Endothelial cell of umbilical vein (primary cell): ENCODE data around the gene TREML4. TPM values are rescaled to one million over a fixed set of nuclear protein-coding genes. Genes with fewer than 3 reads are reported as not detected.

Experiments
- BruUV-seq: library from RNA; stranded (reverse); fragments of 400-500 nt; replicated peaks from 2 replicates; lab custom pipeline; 2021; lab: Mats Ljungman, UMichigan
- CTCF ChIA-PET: fragments of 300-600, 350-600 bp; sonication (Branson Sonifier 250); formaldehyde crosslinking; loops from one replicate; lab custom pipeline; 2021; ENCODE audit warnings: antibody characterized with exemption, inconsistent platforms; lab: Charles Lee
- POLR2A ChIA-PET: fragments of 300-600, 350-600 bp; sonication (Branson Sonifier 250); formaldehyde crosslinking; loops from one replicate; lab custom pipeline; 2021; ENCODE audit warnings: antibody characterized with exemption, inconsistent platforms; lab: Charles Lee
- DNase-seq: peaks from one replicate; pipeline ENCODE4 v3.0.0-alpha.2; 2011; ENCODE audit warnings: low read depth, low spot score
- FAIRE-seq: peaks from 2 replicates; lab custom pipeline; 2011; peaks lifted over from hg19 to GRCh38; lab: Jason Lieb, UNC
- H2AFZ ChIP-seq: 2 replicates; pipeline ENCODE4 v1.6.0; 2012; ENCODE audit warnings: low read depth, low read length, control low read depth, inconsistent platforms
- H3K27ac ChIP-seq: 2 replicates; pipeline ENCODE4 v1.5.1; 2011; ENCODE audit warnings: low read depth, mild to moderate bottlenecking, control low read depth, low read length, moderate library complexity; ENCODE audit not compliant: insufficient read depth
- H3K27me3 ChIP-seq, 2 experiments: 2 replicates each; pipeline versions ENCODE4 v1.6.0 to v1.6.1; 2011; ENCODE audit warnings: low read length in 2 of 2, mixed read lengths in 1 of 2; ENCODE audit not compliant: control insufficient read depth in 2 of 2, insufficient read depth in 2 of 2
- H3K36me3 ChIP-seq, 2 experiments: 2 replicates in 1 of 2; 3 replicates in 1 of 2; pipeline ENCODE4 v1.5.1; 2011; ENCODE audit warnings: low read length in 2 of 2, mild to moderate bottlenecking in 1 of 2, moderate library complexity in 1 of 2; ENCODE audit not compliant: control insufficient read depth in 2 of 2, insufficient read depth in 2 of 2; ENCODE audit errors: extremely low read depth in 1 of 2
- H3K4me1 ChIP-seq: 3 replicates; pipeline ENCODE4 v1.5.1; 2011; ENCODE audit warnings: mild to moderate bottlenecking, low read length; ENCODE audit not compliant: control insufficient read depth, insufficient read depth; ENCODE audit errors: extremely low read depth
- H3K4me2 ChIP-seq: 2 replicates; pipeline ENCODE4 v1.6.1; 2011; ENCODE audit warnings: low read length, control low read depth, mixed read lengths; ENCODE audit not compliant: insufficient read depth
- H3K4me3 ChIP-seq, 3 experiments: fragments of 200-600 bp in 1 of 3; sonication (generic), shearing (Covaris generic) in 1 of 3; replicated peaks in 1 of 3; 2 replicates each; pipeline ENCODE4 v1.5.1; 2011 to 2016; ENCODE audit warnings: control low read depth in 3 of 3, low read length in 3 of 3, mild to moderate bottlenecking in 2 of 3, inconsistent platforms in 1 of 3, low read depth in 1 of 3, moderate library complexity in 1 of 3; ENCODE audit not compliant: insufficient read depth in 1 of 3
- H3K79me2 ChIP-seq: 2 replicates; pipeline ENCODE4 v1.6.0; 2012; ENCODE audit warnings: low read length, inconsistent platforms; ENCODE audit not compliant: control insufficient read depth, insufficient read depth
- H3K9ac ChIP-seq: replicated peaks from 2 replicates; pipeline ENCODE3; 2011; ENCODE audit warnings: low read length, control low read depth; ENCODE audit not compliant: insufficient read depth; ENCODE audit errors: extremely low read depth
- H3K9me1 ChIP-seq: replicated peaks from 3 replicates; pipeline ENCODE4 v1.6.0; 2011; ENCODE audit warnings: mild to moderate bottlenecking, low read length; ENCODE audit not compliant: control insufficient read depth, insufficient read depth; ENCODE audit errors: extremely low read depth
- H3K9me3 ChIP-seq: replicated peaks from 2 replicates; pipeline ENCODE4 v1.5.1; 2012; ENCODE audit warnings: low read length, inconsistent platforms; ENCODE audit not compliant: control insufficient read depth, insufficient read depth
- H4K20me1 ChIP-seq: replicated peaks from 2 replicates; pipeline ENCODE3; 2011; ENCODE audit warnings: mild to moderate bottlenecking, low read length; ENCODE audit not compliant: control insufficient read depth, insufficient read depth; ENCODE audit errors: extremely low read depth
- FOS ChIP-seq: IDR thresholded peaks from 2 replicates; pipeline ENCODE4 v1.6.1; 2011; ENCODE audit warnings: mild to moderate bottlenecking, low read length, moderate library complexity, borderline replicate concordance; ENCODE audit not compliant: insufficient read depth
- GATA2 ChIP-seq: IDR thresholded peaks from 2 replicates; pipeline ENCODE4 v1.7.0; 2011; ENCODE audit warnings: low read depth, mild to moderate bottlenecking, moderate library complexity, mixed read lengths, low read length; ENCODE audit not compliant: insufficient read length, insufficient read depth
- JUN ChIP-seq: IDR thresholded peaks from 2 replicates; pipeline ENCODE4 v1.6.1; 2011; ENCODE audit warnings: borderline replicate concordance, low read depth; ENCODE audit not compliant: insufficient read length, insufficient read depth
- MYC ChIP-seq: IDR thresholded peaks from one replicate; pipeline ENCODE4 v1.6.1; 2011; ENCODE audit warnings: mild to moderate bottlenecking, low read depth, low read length
- POLR2A ChIP-seq: IDR thresholded peaks from 2 replicates; pipeline ENCODE4 v1.6.1; 2012; ENCODE audit warnings: low read depth, mild to moderate bottlenecking, control low read depth, low read length
- POLR2AphosphoS5 ChIP-seq: IDR thresholded peaks from 2 replicates; pipeline ENCODE4 v1.6.1; 2012; ENCODE audit warnings: low read depth, mild to moderate bottlenecking, control low read depth, low read length, moderate library complexity; ENCODE audit not compliant: insufficient read depth
- dilution Hi-C: fragments of 300-500 bp; cut with MboI; formaldehyde crosslinking; loops from one replicate; pipeline ENCODE4 v1.15.0; 2019; ENCODE audit warnings: low sequenced_read_pairs; ENCODE audit not compliant: extremely low pct_ligation_motif_present
- intact Hi-C: fragments of 100-400 bp; cut with micrococcal nuclease; formaldehyde crosslinking; loops from one replicate; pipeline ENCODE4 v1.10.0; 2022
- polyA plus RNA-seq, 4 experiments: library from polyadenylated mRNA; depleted of rRNA in 3 of 4; stranded (reverse) in 3 of 4; unstranded in 1 of 4; fragments of >200 nt; gene quantifications; 2 replicates each; pipeline versions ENCODE4 v1.2.1 to v1.2.3, GENCODE V29; 2011 to 2012; ENCODE audit warnings: missing spikeins in 1 of 4
- total RNA-seq: library from RNA; stranded (reverse); gene quantifications from 2 replicates; pipeline ENCODE4 v1.2.3, GENCODE V29; 2021
- TF ChIP-seq, protein P1 (sequence below): IDR thresholded peaks from 2 replicates; pipeline ENCODE4 v1.6.1; 2011; ENCODE audit not compliant: insufficient read depth, insufficient read length
- TF ChIP-seq, protein P2 (sequence below), 2 donors: IDR thresholded peaks; 1 replicate in 1 of 2; 2 replicates in 1 of 2; pipeline ENCODE4 v1.5.1; 2011; ENCODE audit warnings: low read length in 2 of 2, mild to moderate bottlenecking in 2 of 2, moderate library complexity in 2 of 2, control low read depth in 1 of 2, inconsistent platforms in 1 of 2, low read depth in 1 of 2; ENCODE audit not compliant: insufficient read depth in 1 of 2; ENCODE audit errors: extremely low read depth in 1 of 2

TREML4 gene
- total and polyA plus RNA-seq, 2 donors (not counting 3 experiments of a cell fraction or from before 2014, with no cell fraction given): not detected

DNA sequence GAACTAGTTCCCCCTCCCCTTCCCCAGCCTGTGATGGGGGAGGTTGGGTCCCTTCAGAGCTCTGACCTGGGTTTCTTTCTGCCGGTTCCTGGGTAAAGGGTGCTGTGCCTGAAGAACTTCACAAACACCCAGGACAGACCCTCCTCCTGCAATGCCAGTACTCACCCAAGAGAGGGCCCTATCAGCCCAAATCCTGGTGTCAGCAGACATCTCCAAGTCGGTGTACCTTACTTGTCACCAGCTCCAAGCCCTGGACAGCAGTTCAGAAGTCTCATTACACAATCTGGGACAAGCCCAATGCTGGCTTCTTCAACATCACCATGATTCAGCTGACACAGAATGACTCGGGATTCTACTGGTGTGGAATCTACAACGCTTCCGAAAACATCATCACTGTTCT, 467 bp downstream of the TREML4 start:
- no peaks in the 10 kb centered on the region for H4K20me1 ChIP-seq
- H3K27ac ChIP-seq: no peak overlapping the region
- dilution Hi-C loops (no loop called here), intact Hi-C loops (no loop called here)
- H3K79me2 ChIP-seq: no peaks in the 10 kb centered on the region
- no peaks in the 10 kb centered on the region for H3K4me1 ChIP-seq
- peaks cover 0 to 8% of the 10 kb centered on the region in 2 experiments for H3K27me3 ChIP-seq
- H3K9ac ChIP-seq: no peak overlapping the region
- no peak for DNase-seq
- TF ChIP-seq JUN (no peak), MYC (no peak), POLR2A (no peak), GATA2 (no peak), POLR2AphosphoS5 (no peak), FOS (no peak)
- TF ChIP-seq, protein P1, sequence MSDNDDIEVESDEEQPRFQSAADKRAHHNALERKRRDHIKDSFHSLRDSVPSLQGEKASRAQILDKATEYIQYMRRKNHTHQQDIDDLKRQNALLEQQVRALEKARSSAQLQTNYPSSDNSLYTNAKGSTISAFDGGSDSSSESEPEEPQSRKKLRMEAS: no peak
- H3K9me3 ChIP-seq: no peaks in the 10 kb centered on the region
- CTCF ChIA-PET: interaction anchor here (1.0 kb wide), 1 partner anchor 37 kb away, joined by 3 read pairs; no protein-coding TSS in a partner anchor
- no peak overlapping the region for H3K4me3 ChIP-seq
- no peaks in the 10 kb centered on the region for H3K36me3 ChIP-seq
- no peaks in the 10 kb centered on the region for H3K9me1 ChIP-seq
- no TSS peak for BruUV-seq
- H3K4me2 ChIP-seq: no peak overlapping the region
- POLR2A ChIA-PET: no interaction called here
- FAIRE-seq: no peak
- H2AFZ ChIP-seq: no peak overlapping the region

DNA sequence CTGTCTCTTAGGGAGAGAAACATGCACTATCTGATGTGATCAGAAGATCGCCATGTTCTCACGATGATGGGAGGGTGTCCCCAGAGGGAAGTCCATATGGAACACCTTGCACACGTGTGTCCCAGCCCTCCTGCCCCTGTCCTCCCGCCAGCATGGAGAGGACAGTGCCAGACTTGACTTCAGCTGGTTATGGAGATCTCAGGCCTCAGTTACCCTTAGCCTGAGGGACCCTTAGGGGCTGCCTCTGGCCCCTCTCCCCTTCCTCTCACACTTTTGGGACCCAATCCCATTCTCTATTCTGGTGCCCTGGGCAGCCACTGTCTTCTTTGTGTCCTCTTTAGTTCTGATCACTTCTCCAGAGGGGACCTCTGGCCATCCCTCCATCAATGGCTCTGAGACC, 1.6 kb downstream of the TREML4 start:
- no peak overlapping the region for H3K4me3 ChIP-seq
- H3K9me1 ChIP-seq: no peaks in the 10 kb centered on the region
- H3K4me2 ChIP-seq: no peak overlapping the region
- ChIA-PET CTCF (interaction anchor here (1.0 kb wide), 1 partner anchor 38 kb away, joined by 3 read pairs; no protein-coding TSS in a partner anchor), POLR2A (no interaction called here)
- BruUV-seq: no TSS peak
- intact Hi-C loops (no loop called here), dilution Hi-C loops (no loop called here)
- H3K27me3 ChIP-seq: peaks cover 0 to 8% of the 10 kb centered on the region in 2 experiments
- H3K27ac ChIP-seq: no peak overlapping the region
- no peaks in the 10 kb centered on the region for H3K79me2 ChIP-seq
- H2AFZ ChIP-seq: no peak overlapping the region
- no peaks in the 10 kb centered on the region for H3K9me3 ChIP-seq
- H3K4me1 ChIP-seq: no peaks in the 10 kb centered on the region
- no peak overlapping the region for H3K9ac ChIP-seq
- H3K36me3 ChIP-seq: no peaks in the 10 kb centered on the region
- no peak for DNase-seq
- H4K20me1 ChIP-seq: no peaks in the 10 kb centered on the region
- TF ChIP-seq, protein P2, sequence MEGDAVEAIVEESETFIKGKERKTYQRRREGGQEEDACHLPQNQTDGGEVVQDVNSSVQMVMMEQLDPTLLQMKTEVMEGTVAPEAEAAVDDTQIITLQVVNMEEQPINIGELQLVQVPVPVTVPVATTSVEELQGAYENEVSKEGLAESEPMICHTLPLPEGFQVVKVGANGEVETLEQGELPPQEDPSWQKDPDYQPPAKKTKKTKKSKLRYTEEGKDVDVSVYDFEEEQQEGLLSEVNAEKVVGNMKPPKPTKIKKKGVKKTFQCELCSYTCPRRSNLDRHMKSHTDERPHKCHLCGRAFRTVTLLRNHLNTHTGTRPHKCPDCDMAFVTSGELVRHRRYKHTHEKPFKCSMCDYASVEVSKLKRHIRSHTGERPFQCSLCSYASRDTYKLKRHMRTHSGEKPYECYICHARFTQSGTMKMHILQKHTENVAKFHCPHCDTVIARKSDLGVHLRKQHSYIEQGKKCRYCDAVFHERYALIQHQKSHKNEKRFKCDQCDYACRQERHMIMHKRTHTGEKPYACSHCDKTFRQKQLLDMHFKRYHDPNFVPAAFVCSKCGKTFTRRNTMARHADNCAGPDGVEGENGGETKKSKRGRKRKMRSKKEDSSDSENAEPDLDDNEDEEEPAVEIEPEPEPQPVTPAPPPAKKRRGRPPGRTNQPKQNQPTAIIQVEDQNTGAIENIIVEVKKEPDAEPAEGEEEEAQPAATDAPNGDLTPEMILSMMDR (IDR thresholded peaks at IDR 0.05; ENCODE audit: extremely low read depth in 1 of 2, insufficient read depth in 1 of 2, low read depth in 1 of 2, low read length in 2 of 2): no peak
- TF ChIP-seq POLR2AphosphoS5 (no peak), GATA2 (no peak)
- no peak for FAIRE-seq
